Kidney epithelial cell (primary cell): ENCODE data around the gene ZG16B. TPM values are rescaled to one million over a fixed set of nuclear protein-coding genes. Genes with fewer than 3 reads are reported as not detected.

Experiments used
- DNase-seq: peaks from one replicate; pipeline ENCODE4 v3.0.0-alpha.2; 2010; ENCODE audit warnings: low read depth
- H3K27me3 ChIP-seq: 2 replicates; pipeline ENCODE4 v1.6.0; 2011; ENCODE audit warnings: low read length; ENCODE audit not compliant: control insufficient read depth, insufficient read depth
- H3K36me3 ChIP-seq: 2 replicates; pipeline ENCODE4 v1.5.1; 2011; ENCODE audit warnings: low read length; ENCODE audit not compliant: control insufficient read depth, insufficient read depth
- H3K4me3 ChIP-seq: 2 replicates; pipeline ENCODE4 v1.5.1; 2011; ENCODE audit warnings: low read depth, mild to moderate bottlenecking, control low read depth, low read length
- total RNA-seq: library from RNA; depleted of rRNA; stranded (reverse); fragments of >200 nt; gene quantifications from 2 replicates; pipeline ENCODE4 v1.2.3, GENCODE V29; 2015
- TF ChIP-seq, protein P1 (sequence below): IDR thresholded peaks from 2 replicates; pipeline ENCODE4 v1.5.1; 2011; ENCODE audit warnings: mild to moderate bottlenecking, moderate library complexity, low read length, control low read depth, inconsistent platforms; ENCODE audit not compliant: insufficient read depth, poor library complexity, severe bottlenecking

ZG16B gene
- total RNA-seq, 1 donor from 2014 or later: 1.1 TPM

- TF ChIP-seq, protein P1, sequence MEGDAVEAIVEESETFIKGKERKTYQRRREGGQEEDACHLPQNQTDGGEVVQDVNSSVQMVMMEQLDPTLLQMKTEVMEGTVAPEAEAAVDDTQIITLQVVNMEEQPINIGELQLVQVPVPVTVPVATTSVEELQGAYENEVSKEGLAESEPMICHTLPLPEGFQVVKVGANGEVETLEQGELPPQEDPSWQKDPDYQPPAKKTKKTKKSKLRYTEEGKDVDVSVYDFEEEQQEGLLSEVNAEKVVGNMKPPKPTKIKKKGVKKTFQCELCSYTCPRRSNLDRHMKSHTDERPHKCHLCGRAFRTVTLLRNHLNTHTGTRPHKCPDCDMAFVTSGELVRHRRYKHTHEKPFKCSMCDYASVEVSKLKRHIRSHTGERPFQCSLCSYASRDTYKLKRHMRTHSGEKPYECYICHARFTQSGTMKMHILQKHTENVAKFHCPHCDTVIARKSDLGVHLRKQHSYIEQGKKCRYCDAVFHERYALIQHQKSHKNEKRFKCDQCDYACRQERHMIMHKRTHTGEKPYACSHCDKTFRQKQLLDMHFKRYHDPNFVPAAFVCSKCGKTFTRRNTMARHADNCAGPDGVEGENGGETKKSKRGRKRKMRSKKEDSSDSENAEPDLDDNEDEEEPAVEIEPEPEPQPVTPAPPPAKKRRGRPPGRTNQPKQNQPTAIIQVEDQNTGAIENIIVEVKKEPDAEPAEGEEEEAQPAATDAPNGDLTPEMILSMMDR: no peak
- H3K27me3 ChIP-seq: peaks cover 31% of the 10 kb centered on the region
- H3K4me3 ChIP-seq: peak overlapping the region; percentile 13
- DNase-seq: no peak
- no peaks in the 10 kb centered on the region for H3K36me3 ChIP-seq
Observed at GRCh38 chr16:2785101-2785991, 44.8 kb upstream of the ZG16B start.

DNA sequence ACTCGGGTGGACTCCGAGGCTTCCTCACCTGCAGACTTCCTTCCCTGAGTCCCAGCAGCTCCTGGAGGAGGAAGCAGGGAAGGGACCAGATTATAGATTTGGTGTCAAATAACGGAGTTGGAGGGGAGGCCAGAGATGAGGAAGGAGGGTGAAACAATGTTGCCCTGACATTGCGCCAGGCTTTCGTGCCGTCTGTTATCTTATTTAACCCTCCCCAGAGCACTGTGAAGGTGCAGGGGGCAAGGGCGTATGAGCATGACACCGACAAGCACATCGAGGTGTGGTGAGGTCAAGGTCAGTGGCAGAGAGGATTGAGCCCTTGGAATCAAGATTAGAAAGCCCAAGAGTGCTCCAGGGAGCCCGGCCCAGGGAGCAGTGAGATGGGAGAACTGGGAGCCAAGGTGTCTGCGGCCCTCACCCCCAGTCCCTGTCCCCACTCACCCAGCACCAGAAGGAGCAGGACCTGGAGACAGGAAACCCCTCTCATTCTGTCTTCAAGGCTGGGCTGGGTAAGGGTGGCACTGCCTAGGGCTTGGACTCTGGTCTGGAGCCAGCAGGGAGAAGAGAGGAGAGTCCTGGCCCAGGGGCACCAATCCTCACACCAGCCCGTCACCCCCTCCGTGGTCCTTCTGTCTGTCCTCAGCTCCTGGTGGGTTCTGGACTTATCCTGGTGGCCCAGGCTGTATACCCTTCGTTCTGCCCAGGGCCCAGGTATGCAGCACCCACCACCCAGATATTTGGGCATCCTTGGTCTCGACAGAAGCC lies 43.9 kb upstream of the ZG16B start:
- peaks cover 37% of the 10 kb centered on the region for H3K27me3 ChIP-seq
- TF ChIP-seq, protein P1: no peak

DNA sequence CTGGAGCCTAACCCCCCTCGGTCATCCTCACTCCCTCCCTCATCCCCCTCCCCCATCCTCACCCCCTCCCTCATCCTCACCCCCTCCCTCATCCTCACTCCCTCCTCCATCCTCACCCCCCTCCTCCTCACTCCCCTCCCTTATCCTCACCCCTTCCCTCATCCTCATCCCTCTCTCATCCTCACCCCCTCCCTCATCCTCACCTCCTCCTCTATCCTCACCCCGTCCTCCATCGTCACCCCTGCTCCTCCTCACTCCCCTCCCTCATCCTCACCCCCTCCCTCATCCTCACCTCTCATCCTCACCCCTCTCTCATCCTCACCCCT lies 43.3 kb upstream of the ZG16B start:
- Histone ChIP-seq H3K36me3 (no peaks in the 10 kb centered on the region), H3K27me3 (peaks cover 38% of the 10 kb centered on the region), H3K4me3 (no peak overlapping the region)
- TF ChIP-seq, protein P1: no peak
- DNase-seq: no peak

More for the DNA sequence above, 43.9 kb upstream of the ZG16B start:
- H3K4me3 ChIP-seq: no peak overlapping the region
- DNase-seq: no peak
- H3K36me3 ChIP-seq: no peaks in the 10 kb centered on the region

DNA sequence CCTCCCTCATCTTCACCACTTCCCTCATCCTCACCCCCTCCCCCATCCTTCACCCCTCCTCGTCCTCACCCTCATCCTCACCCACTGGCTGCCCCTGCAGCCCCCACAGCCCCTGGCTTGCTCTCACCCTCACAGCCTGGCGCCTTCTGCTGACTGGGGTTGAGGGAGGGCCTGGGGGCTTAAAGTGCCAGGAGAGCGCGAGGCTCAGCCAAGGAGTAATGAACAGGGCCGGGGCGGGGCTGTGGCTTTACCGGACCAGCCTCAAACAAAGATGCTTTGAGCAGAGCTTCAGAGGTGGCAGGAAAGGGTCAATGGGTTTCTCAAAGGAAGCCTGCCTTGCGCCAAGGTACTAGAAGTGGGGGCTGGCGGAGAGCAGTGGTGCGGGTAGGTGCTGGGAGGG lies 42.7 kb upstream of the ZG16B start, which contains the start of gene PRSS33:
Gene PRSS33, minus strand, starts transcription at position 155 of the 400 bp plus-strand sequence. CDS start 1,013 bp downstream, outside the sequence.
- Histone ChIP-seq H3K4me3 (no peak within 1 kb of the TSS), H3K27me3 (peaks cover 38% of the 10 kb centered on the region), H3K36me3 (no peaks in the 10 kb centered on the region)
- TF ChIP-seq, protein P1: no peak
- no peak for DNase-seq

DNA sequence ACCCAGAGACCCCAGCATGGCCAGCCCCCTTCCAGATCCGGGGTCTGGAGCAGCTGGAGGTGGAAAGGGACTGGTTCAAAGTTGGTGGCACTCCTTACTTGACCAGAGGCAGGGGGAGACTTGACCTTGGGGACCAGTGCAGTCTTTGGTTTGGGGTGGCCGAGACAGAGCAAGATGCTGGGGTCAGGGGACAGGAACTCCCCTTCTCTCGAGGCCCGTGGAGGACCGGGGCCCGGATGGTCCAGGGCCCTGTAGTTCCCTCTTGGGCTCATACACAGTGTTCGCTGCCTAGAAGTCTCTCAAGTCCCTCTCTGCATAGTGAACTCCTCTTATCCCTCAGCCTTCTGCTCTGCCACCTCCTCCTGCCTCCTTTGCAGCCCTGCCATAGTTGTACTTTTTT lies 42.1 kb upstream of the ZG16B start:
- TF ChIP-seq, protein P1: no peak
- Histone ChIP-seq H3K36me3 (no peaks in the 10 kb centered on the region), H3K27me3 (peaks cover 38% of the 10 kb centered on the region), H3K4me3 (no peak overlapping the region)
- no peak for DNase-seq
